Stimulated activated CD4-positive, alpha-beta T cell treated with anti-CD3 and anti-CD28 coated beads, Interleukin-12 subunit alpha, Interleukin-12 subunit beta, amount 100 ng/mL, for 4 hours (primary cell): ENCODE data around the gene MYO3A.

Source experiments
- DNase-seq: peaks from one replicate; pipeline ENCODE4 v3.0.0-alpha.2; 2020

The MYO3A gene

GRCh38 chr10:26215935-26216584 is 282.0 kb downstream of the MYO3A start:
- DNase-seq = no peak

DNA sequence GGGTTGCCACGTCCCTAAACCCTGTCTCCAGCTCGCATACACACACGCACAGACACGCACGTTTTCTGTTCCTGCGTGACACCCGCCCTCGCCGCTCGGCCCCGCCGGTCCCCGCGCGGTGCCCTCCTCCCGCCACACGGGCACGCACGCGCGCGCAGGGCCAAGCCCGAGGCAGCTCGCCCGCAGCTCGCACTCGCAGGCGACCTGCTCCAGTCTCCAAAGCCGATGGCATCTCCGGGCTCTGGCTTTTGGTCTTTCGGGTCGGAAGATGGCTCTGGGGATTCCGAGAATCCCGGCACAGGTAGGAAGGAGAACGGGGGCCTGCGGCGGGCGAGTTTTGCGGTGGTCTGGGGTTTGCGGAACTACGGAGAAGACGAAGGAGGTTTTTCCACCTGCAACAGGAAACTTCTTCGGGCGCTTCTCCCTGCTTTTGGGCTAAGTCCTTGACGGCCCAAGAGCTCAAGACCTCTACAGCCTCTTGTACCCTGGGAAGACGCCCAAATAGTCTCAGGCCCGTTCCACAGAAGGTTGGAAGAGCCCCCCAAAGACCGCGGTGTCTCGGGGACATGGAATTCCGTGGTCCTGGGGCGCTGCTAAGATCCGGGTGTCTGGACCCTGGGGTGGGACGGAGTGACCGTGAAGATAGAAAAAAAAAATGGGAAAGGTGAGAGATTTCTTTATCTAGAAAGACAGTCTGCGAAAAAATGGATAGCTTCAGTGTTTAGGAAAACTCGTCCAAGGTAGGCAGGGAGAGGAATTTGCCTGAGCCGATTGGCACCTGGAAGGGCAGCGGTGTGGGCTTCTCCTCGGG is 282.8 kb downstream of the MYO3A start, which contains the start of gene GAD2:
Gene GAD2, plus strand, starts transcription at position 190 of the 811 bp plus-strand sequence. Its CDS starts 36 bp downstream, at position 226.
- DNase-seq = no peak

GRCh38 chr10:26217396-26218086 is 283.5 kb downstream of the MYO3A start:
- DNase-seq = no peak

DNA sequence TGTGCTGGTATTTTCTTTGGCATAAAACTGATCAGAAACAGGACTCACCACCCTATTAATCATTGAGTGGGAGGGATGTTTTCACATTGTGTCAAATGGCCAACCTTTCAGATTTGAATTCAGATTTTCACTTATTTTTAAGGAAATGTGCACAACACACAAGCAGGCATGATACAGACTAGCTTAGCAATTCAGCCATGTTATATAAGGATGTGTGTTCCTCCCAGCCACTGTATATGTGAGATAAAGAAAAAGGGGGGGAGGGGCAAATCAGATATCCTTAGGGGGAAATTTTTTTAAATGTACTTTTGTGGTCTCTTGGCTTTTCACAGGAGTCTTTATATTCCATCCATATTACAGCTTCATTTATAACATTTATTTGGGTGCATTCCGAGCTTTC is 285.6 kb downstream of the MYO3A start:
- DNase-seq = no peak

DNA sequence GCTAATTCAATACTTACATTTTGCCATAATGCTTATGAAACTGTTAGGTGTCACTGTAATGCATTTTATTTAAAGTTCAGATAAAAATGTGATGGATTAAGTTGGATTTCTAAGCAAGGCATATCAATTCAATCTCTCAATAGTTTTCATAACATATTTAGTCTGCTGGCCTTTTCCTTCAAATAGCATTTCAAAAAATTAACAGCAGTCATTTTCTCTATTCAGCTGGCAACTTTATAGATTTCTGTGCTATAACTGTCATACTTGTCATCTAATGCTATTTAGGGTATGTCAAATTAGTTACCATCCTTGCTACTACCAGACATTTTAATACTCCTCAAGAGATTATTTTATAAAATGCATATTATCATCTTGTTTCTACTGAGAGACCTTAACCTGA is 286.9 kb downstream of the MYO3A start:
- DNase-seq = no peak

GRCh38 chr10:26221541-26221940 is 287.5 kb downstream of the MYO3A start:
- no peak for DNase-seq

DNA sequence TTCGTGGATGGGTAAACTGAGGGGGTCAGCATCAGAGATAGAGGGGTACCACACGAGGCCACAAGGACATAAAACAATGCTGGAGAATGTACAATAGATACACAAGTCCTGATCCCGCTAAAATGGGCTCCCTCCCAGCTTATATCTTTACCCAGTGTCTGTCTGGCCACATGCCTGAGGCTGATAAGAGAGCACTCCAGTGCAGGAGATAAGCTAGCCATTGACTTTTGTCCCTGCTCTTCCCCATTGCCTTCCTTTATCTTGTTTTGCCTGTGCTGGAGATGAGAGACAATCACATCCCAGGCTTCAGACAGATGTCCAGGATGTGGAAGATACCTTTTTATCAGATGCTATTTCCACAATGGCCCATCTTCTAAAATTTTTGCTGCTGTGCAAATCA is 288.5 kb downstream of the MYO3A start:
- no peak for DNase-seq

- DNase-seq = no peak
These were observed 291.3 kb downstream of the MYO3A start for GRCh38 chr10:26225322-26225721.

DNA sequence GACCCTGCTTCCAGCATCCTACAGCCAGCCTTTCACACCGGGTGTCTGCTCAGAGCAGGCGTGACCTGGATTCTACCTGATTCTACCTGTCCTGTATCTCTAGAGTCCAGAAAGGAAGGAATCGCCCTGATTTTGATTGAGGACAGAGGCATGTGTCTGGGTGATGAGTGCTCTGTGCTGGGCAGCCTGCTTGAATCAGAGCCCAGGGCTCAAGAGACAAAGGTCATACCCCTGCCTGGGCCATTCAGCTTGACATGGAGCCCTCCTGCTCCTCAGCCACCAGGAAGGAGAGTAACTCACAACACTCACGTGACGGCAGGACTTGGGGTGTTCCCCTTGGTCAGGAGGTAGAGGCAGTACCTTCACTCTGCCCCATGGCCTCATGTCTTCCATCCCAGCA is 293.8 kb downstream of the MYO3A start:
- no peak for DNase-seq

DNA sequence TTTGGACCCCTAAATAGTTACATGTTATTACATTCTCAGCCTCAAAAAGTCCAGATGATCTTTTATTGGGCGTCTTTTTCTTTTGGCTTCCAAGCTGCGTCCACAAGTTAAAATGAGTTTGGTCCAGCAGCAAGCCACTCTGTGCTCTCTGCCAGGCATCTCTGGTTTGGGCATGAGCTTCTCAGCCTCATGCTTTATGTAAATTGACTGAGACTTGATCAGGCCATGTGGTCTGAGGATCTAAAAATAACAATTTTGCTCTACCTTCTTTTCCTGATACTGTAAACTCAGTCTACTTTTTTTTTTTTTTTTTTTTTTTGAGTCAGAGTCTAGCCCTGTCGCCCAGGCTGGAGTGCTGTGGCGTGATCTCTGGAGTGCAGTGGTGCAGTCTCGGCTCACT is 298.1 kb downstream of the MYO3A start:
- DNase-seq = no peak

- no peak for DNase-seq
These were observed 301.7 kb downstream of the MYO3A start for GRCh38 chr10:26235761-26236160.

GRCh38 chr10:26238378-26238777 is 304.3 kb downstream of the MYO3A start:
- no peak for DNase-seq

DNA sequence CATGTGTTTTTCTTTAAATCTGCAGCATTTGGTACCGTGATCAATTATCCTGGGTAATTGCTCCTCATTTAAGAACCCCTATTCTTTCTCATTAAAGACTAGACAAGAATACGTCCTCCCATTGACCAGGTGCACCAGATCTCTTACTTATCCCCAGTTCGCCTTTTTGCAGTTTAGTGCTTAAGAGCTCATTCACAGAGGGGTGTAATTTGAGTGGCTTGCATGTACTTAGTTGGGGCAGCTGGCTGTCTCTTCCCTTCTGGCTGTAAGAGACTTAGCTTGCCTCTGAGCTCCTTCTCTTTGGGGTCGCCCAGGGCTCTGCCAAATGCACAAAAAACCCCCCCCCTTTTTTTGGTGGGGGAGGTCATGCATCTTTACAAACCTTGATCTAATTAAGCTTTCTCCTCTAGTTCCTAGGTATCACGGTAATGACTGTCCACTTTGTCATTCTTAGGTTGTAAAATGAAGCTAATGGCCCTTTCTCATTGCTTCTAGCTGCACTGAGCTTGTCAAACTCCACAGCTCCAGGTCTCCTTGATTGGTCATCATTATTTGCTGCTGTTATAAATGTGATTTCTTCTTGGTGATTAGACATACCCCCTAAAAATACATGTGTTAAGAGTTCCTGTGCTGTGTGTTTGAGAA is 308.8 kb downstream of the MYO3A start:
- no peak for DNase-seq

- DNase-seq = no peak
These were observed 309.3 kb downstream of the MYO3A start for GRCh38 chr10:26243351-26243720.

DNA sequence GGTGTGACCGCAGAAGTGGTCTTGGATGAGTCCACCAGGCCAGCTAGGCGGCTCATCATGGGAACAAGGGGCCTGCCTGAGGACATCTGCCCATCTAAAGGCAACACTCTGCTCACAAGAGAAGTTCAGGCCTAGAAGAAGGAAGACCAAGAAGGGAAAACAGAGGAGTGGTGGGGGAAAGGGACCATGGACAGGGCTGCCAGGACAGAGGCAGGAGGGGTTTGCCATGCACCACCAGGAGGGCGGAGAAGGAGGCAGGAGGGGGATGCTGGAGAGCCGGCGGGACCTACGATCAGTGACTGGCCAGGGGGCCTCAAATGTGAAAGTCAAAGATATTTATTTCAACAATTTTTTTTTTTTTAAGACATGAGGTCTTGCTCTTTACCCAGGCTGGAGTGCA is 315.7 kb downstream of the MYO3A start:
- no peak for DNase-seq

- no peak for DNase-seq
These were observed 317.9 kb downstream of the MYO3A start for GRCh38 chr10:26251925-26252324.

GRCh38 chr10:26254616-26255015 is 320.6 kb downstream of the MYO3A start:
- no peak for DNase-seq

DNA sequence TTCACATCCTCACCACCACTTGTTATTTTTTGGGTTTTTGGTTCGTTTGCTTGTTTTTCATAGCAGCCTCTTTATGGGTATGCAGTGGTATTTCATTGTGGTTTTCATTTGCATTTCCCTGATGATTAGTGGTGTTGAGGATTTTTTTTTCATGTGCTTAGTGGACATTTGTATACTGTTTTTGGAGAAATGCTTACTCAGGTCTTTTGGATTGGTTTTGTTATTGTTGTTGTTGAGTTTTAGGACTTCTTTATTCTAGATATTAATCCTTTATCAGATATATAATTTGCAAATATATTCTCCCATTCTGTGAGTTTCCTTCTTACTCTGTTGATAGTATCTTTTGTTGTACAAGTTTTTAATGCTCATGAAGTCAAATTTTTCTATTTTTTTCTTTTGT is 325.3 kb downstream of the MYO3A start:
- no peak for DNase-seq
